Measurements from ENCODE around the gene LTBP3. TPM values are rescaled to one million over a fixed set of nuclear protein-coding genes. Genes with fewer than 3 reads are reported as not detected.
A peak's percentile ranks its signal among the peaks of the same experiment; 100 is the strongest.

The LTBP3 gene
- total and polyA plus RNA-seq, 9 donors, result 50.2 to 204 (median 155) TPM

GRCh38 chr11:65562020-65562419, 3.9 kb upstream of the LTBP3 start:
- Histone ChIP-seq H3K9me3 (replicated peaks; ENCODE audit: control insufficient read depth, low read depth, low read length) (no peaks in the 10 kb centered on the region), H3K4me3 (ENCODE audit: low read length) (no peak overlapping the region), H3K36me3 (ENCODE audit: control insufficient read depth, insufficient read depth, low read length) (peaks cover 3% of the 10 kb centered on the region), H3K27me3 (ENCODE audit: control insufficient read depth, insufficient read depth, low read length) (no peaks in the 10 kb centered on the region), H3K27ac (ENCODE audit: low read length) (no peak overlapping the region), H3K4me1 (ENCODE audit: control insufficient read depth, insufficient read depth, low read length) (peaks cover 43% of the 10 kb centered on the region)
- WGBS (ENCODE audit: insufficient coverage), result 77% methylated on average over 7 of the region's 7 CpGs
- DNase-seq, result no peak

DNA sequence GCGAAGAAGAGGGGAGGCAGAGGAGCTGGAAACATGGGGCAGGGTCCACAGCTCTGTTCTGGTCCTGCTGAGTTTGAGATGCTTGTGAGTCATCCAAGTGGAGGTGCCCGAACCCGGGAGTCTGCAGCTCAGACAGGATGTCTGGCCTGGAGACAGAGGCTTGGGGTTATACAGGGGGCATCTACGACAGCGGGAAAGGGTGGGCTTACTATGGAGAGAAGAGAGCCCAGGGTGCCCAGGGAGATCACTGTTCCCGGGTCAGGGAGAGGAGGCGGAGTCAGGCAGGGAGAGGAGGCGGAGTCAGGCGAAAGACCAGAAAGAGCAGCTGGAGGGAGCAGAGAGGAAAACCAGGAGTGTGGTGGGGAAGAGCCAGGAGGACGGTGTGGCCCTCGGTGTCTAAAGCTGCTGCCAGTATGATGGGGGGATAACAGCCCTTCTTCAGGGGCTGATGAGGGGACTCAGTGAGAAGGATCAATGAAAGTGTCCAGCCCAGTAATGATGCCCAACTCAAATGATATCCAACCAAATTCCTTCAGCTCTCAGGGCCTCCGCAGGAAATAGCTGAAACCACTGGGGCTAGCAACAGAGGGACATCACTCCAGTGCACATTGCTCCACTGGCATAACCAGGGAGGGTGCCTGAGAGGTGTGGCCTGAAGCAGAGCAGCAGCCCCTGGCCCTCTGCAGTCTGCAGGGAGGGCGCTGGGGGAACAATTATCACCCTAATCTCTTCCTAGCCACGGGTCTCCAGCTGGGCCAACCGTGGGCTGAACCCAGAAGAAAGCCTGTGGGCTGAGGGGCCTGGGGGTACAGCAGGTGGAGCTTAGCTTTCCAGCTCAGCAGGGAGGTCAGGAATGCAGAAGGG, 2.6 kb upstream of the LTBP3 start:
- no peaks in the 10 kb centered on the region for H3K36me3 ChIP-seq (ENCODE audit: control insufficient read depth, insufficient read depth, low read length)
- no peaks in the 10 kb centered on the region for H3K27me3 ChIP-seq (ENCODE audit: control insufficient read depth, insufficient read depth, low read length)
- 9% methylated on average over 11 of the region's 15 CpGs for WGBS (ENCODE audit: insufficient coverage)
- DNase-seq, result peak; percentile 79
- H3K27ac ChIP-seq (ENCODE audit: low read length), result peak overlapping the region; percentile 99
- H3K4me1 ChIP-seq (ENCODE audit: control insufficient read depth, insufficient read depth, low read length), result peaks cover 54% of the 10 kb centered on the region
- H3K9me3 ChIP-seq (replicated peaks; ENCODE audit: control insufficient read depth, low read depth, low read length), result no peaks in the 10 kb centered on the region
- H3K4me3 ChIP-seq (ENCODE audit: low read length), result no peak overlapping the region

GRCh38 chr11:65559951-65560537, 1.9 kb upstream of the LTBP3 start:
- WGBS (ENCODE audit: insufficient coverage), result 30% methylated on average over 5 of the region's 5 CpGs
- peaks cover 2% of the 10 kb centered on the region for H3K36me3 ChIP-seq (ENCODE audit: control insufficient read depth, insufficient read depth, low read length)
- peak overlapping the region; percentile 99 for H3K27ac ChIP-seq (ENCODE audit: low read length)
- peak; percentile 70 for DNase-seq
- H3K27me3 ChIP-seq (ENCODE audit: control insufficient read depth, insufficient read depth, low read length), result no peaks in the 10 kb centered on the region
- H3K4me1 ChIP-seq (ENCODE audit: control insufficient read depth, insufficient read depth, low read length), result peaks cover 62% of the 10 kb centered on the region
- no peak overlapping the region for H3K4me3 ChIP-seq (ENCODE audit: low read length)
- H3K9me3 ChIP-seq (replicated peaks; ENCODE audit: control insufficient read depth, low read depth, low read length), result no peaks in the 10 kb centered on the region

- Histone ChIP-seq H3K27ac (ENCODE audit: low read length) (peak overlapping the region; percentile 99), H3K4me1 (ENCODE audit: control insufficient read depth, insufficient read depth, low read length) (peaks cover 64% of the 10 kb centered on the region), H3K36me3 (ENCODE audit: control insufficient read depth, insufficient read depth, low read length) (peaks cover 2% of the 10 kb centered on the region), H3K27me3 (ENCODE audit: control insufficient read depth, insufficient read depth, low read length) (no peaks in the 10 kb centered on the region), H3K9me3 (replicated peaks; ENCODE audit: control insufficient read depth, low read depth, low read length) (no peaks in the 10 kb centered on the region), H3K4me3 (ENCODE audit: low read length) (no peak overlapping the region)
- DNase-seq, result peak; percentile 70
- 8% methylated on average over 4 of the region's 5 CpGs for WGBS (ENCODE audit: insufficient coverage)
Measured at GRCh38 chr11:65559535-65559934, 1.4 kb upstream of the LTBP3 start.

- Histone ChIP-seq H3K4me3 (ENCODE audit: low read length) (peak overlapping the region; percentile 55), H3K36me3 (ENCODE audit: control insufficient read depth, insufficient read depth, low read length) (peaks cover 2% of the 10 kb centered on the region), H3K27ac (ENCODE audit: low read length) (peak overlapping the region; percentile 99), H3K4me1 (ENCODE audit: control insufficient read depth, insufficient read depth, low read length) (peaks cover 69% of the 10 kb centered on the region), H3K9me3 (replicated peaks; ENCODE audit: control insufficient read depth, low read depth, low read length) (no peaks in the 10 kb centered on the region), H3K27me3 (ENCODE audit: control insufficient read depth, insufficient read depth, low read length) (no peaks in the 10 kb centered on the region)
- DNase-seq, result peak; percentile 92
- WGBS (ENCODE audit: insufficient coverage), result 7% methylated on average over 15 of the region's 19 CpGs
Measured at GRCh38 chr11:65558930-65559509, 861 bp upstream of the LTBP3 start.

GRCh38 chr11:65557280-65558001, 718 bp downstream of the LTBP3 start:
- Histone ChIP-seq H3K27ac (ENCODE audit: low read length) (peak overlapping the region; percentile 64), H3K4me3 (ENCODE audit: low read length) (peak overlapping the region; percentile 69), H3K36me3 (ENCODE audit: control insufficient read depth, insufficient read depth, low read length) (peaks cover 8% of the 10 kb centered on the region), H3K27me3 (ENCODE audit: control insufficient read depth, insufficient read depth, low read length) (no peaks in the 10 kb centered on the region), H3K4me1 (ENCODE audit: control insufficient read depth, insufficient read depth, low read length) (peaks cover 72% of the 10 kb centered on the region), H3K9me3 (replicated peaks; ENCODE audit: control insufficient read depth, low read depth, low read length) (no peaks in the 10 kb centered on the region)
- no peak for DNase-seq
- 3% methylated on average over 43 of the region's 47 CpGs for WGBS (ENCODE audit: insufficient coverage)

DNA sequence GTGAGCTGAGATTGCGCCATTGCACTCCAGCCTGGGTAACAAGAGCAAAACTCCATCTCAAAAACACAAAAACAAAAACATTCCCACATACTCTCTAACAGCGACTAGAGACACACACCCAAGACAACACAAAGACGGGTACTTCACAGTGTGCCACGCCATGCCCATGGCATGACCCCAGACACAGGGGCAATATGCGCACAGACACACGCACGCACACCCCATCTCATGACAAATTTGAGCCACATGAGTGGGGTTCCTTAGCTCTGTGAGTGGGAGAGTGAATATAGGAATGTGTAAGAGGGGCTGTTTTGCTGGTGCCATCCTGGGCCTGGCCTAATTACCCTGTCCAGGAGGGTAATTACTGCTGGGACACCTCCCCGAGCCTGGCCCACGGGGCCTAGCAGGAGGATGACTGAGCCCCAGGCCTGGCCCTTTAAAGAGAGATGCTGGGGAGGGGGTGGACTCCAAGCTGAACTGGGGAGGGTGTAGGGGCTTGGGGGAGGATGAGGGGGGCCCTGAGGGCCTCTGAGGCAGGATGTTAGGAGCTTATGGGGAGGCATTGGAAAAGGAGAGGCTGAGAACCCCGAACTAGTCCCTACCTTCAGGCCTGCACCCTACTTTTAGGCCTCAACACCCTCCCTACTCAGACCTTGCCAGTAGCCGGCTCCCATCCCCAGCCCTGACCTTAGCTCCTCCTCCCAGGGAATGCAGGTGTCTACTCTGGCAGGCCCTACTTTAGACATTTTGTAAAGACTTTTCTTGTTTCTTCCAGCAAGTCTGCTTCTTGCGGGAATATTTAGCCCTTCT, 1.5 kb downstream of the LTBP3 start:
- Histone ChIP-seq H3K9me3 (replicated peaks; ENCODE audit: control insufficient read depth, low read depth, low read length) (no peaks in the 10 kb centered on the region), H3K4me1 (ENCODE audit: control insufficient read depth, insufficient read depth, low read length) (peaks cover 66% of the 10 kb centered on the region), H3K36me3 (ENCODE audit: control insufficient read depth, insufficient read depth, low read length) (peaks cover 15% of the 10 kb centered on the region), H3K27me3 (ENCODE audit: control insufficient read depth, insufficient read depth, low read length) (no peaks in the 10 kb centered on the region), H3K27ac (ENCODE audit: low read length) (peak overlapping the region; percentile 64), H3K4me3 (ENCODE audit: low read length) (peak overlapping the region; percentile 69)
- WGBS (ENCODE audit: insufficient coverage), result 48% methylated on average over 6 of the region's 12 CpGs
- no peak for DNase-seq

- no peaks in the 10 kb centered on the region for H3K9me3 ChIP-seq (replicated peaks; ENCODE audit: control insufficient read depth, low read depth, low read length)
- no peak for DNase-seq
- WGBS (ENCODE audit: insufficient coverage), result 54% methylated on average over 4 of the region's 6 CpGs
- peaks cover 22% of the 10 kb centered on the region for H3K36me3 ChIP-seq (ENCODE audit: control insufficient read depth, insufficient read depth, low read length)
- no peaks in the 10 kb centered on the region for H3K27me3 ChIP-seq (ENCODE audit: control insufficient read depth, insufficient read depth, low read length)
- H3K4me1 ChIP-seq (ENCODE audit: control insufficient read depth, insufficient read depth, low read length), result peaks cover 57% of the 10 kb centered on the region
- no peak overlapping the region for H3K4me3 ChIP-seq (ENCODE audit: low read length)
- no peak overlapping the region for H3K27ac ChIP-seq (ENCODE audit: low read length)
Measured at GRCh38 chr11:65555693-65556231, 2.4 kb downstream of the LTBP3 start.

GRCh38 chr11:65554842-65555430, 3.2 kb downstream of the LTBP3 start:
- Histone ChIP-seq H3K27ac (ENCODE audit: low read length) (no peak overlapping the region), H3K36me3 (ENCODE audit: control insufficient read depth, insufficient read depth, low read length) (peaks cover 25% of the 10 kb centered on the region), H3K9me3 (replicated peaks; ENCODE audit: control insufficient read depth, low read depth, low read length) (no peaks in the 10 kb centered on the region), H3K4me3 (ENCODE audit: low read length) (no peak overlapping the region), H3K27me3 (ENCODE audit: control insufficient read depth, insufficient read depth, low read length) (no peaks in the 10 kb centered on the region), H3K4me1 (ENCODE audit: control insufficient read depth, insufficient read depth, low read length) (peaks cover 49% of the 10 kb centered on the region)
- 79% methylated on average over 4 of the region's 4 CpGs for WGBS (ENCODE audit: insufficient coverage)
- no peak for DNase-seq
